HG02759 (cell line): ENCODE results near the gene CXCR3.
"Not testable (repeated sequence)": the region's sequence is repeated elsewhere in the genome, so short reads cannot be mapped to it uniquely, and the experiment has no call there.

Experiments
- ATAC-seq: cut with Tn5 transposase; IDR thresholded peaks from one replicate; pipeline ENCODE4 v1.9.1; 2021; ENCODE audit warnings: mild to moderate bottlenecking, moderate library complexity; ENCODE audit not compliant: unreplicated experiment

CXCR3 gene

GRCh38 chrX:71618303-71618721 lies at the start of gene CXCR3:
Gene CXCR3 (minus strand): TSS chrX:71618511. CDS start chrX:71618449, 62 bp downstream.
- peak; percentile 69 for ATAC-seq

- ATAC-seq, result no peak
Measured at GRCh38 chrX:71667328-71668247, 49.3 kb upstream of the CXCR3 start, which contains the start of gene LOC101059915. Gene LOC101059915 (plus strand): TSS chrX:71667546.

GRCh38 chrX:71666240-71667223 lies 48.2 kb upstream of the CXCR3 start:
- ATAC-seq, result no peak

- no peak for ATAC-seq
Measured at GRCh38 chrX:71665747-71666146, 47.4 kb upstream of the CXCR3 start.

GRCh38 chrX:71664889-71665491 lies 46.7 kb upstream of the CXCR3 start:
- ATAC-seq, result no peak

- ATAC-seq, result peak; percentile 58
Measured at GRCh38 chrX:71664202-71664601, 45.9 kb upstream of the CXCR3 start.

GRCh38 chrX:71663238-71663637 lies 44.9 kb upstream of the CXCR3 start:
- not testable (repeated sequence) for ATAC-seq

- ATAC-seq, result not testable (repeated sequence)
Measured at GRCh38 chrX:71662654-71663053, 44.3 kb upstream of the CXCR3 start.

- ATAC-seq, result no peak
Measured at GRCh38 chrX:71661919-71662318, 43.6 kb upstream of the CXCR3 start.

GRCh38 chrX:71660562-71661416 lies 42.5 kb upstream of the CXCR3 start:
- no peak for ATAC-seq

- ATAC-seq, result no peak
Measured at GRCh38 chrX:71659959-71660358, 41.6 kb upstream of the CXCR3 start.

GRCh38 chrX:71659342-71659741 lies 41.0 kb upstream of the CXCR3 start:
- no peak for ATAC-seq

GRCh38 chrX:71657267-71657666 lies 39.0 kb upstream of the CXCR3 start:
- no peak for ATAC-seq

GRCh38 chrX:71653344-71653743 lies 35.0 kb upstream of the CXCR3 start:
- ATAC-seq, result no peak

- ATAC-seq, result no peak
Measured at GRCh38 chrX:71652405-71652804, 34.1 kb upstream of the CXCR3 start.

GRCh38 chrX:71650333-71650969 lies 32.1 kb upstream of the CXCR3 start:
- peak; percentile 76 for ATAC-seq

GRCh38 chrX:71644406-71644805 lies 26.1 kb upstream of the CXCR3 start:
- ATAC-seq, result not testable (repeated sequence)

- ATAC-seq, result no peak
Measured at GRCh38 chrX:71640002-71640401, 21.7 kb upstream of the CXCR3 start.

GRCh38 chrX:71638409-71638808 lies 20.1 kb upstream of the CXCR3 start:
- ATAC-seq, result no peak
